8988T (cell line): ENCODE data around the gene CEACAM16.
"Not testable (repeated sequence)": the region's sequence is repeated elsewhere in the genome, so short reads cannot be mapped to it uniquely, and the experiment has no call there.

Source experiments
- DNase-seq: peaks from one replicate; pipeline ENCODE4 v3.0.0; 2011

CEACAM16 gene

GRCh38 chr19:44677019-44677811, 21.7 kb upstream of the CEACAM16 start:
- DNase-seq, result no peak

- no peak for DNase-seq
Observed at GRCh38 chr19:44680536-44680935, 18.4 kb upstream of the CEACAM16 start.

GRCh38 chr19:44681992-44682790, 16.8 kb upstream of the CEACAM16 start:
- DNase-seq, result no peak

GRCh38 chr19:44682807-44683206, 16.1 kb upstream of the CEACAM16 start:
- no peak for DNase-seq

GRCh38 chr19:44683434-44684210, 15.3 kb upstream of the CEACAM16 start:
- DNase-seq, result no peak

- DNase-seq, result not testable (repeated sequence)
Observed at GRCh38 chr19:44684396-44684795, 14.6 kb upstream of the CEACAM16 start.

GRCh38 chr19:44684892-44685863, 13.8 kb upstream of the CEACAM16 start:
- peak; percentile 35 for DNase-seq

- DNase-seq, result no peak
Observed at GRCh38 chr19:44685877-44686276, 13.1 kb upstream of the CEACAM16 start.

- DNase-seq, result no peak
Observed at GRCh38 chr19:44686896-44687295, 12.1 kb upstream of the CEACAM16 start.

- no peak for DNase-seq
Observed at GRCh38 chr19:44687888-44688287, 11.1 kb upstream of the CEACAM16 start.

- peak; percentile 36 for DNase-seq
Observed at GRCh38 chr19:44689290-44690130, 9.4 kb upstream of the CEACAM16 start.

- no peak for DNase-seq
Observed at GRCh38 chr19:44690131-44690440, 8.9 kb upstream of the CEACAM16 start.

- DNase-seq, result no peak
Observed at GRCh38 chr19:44692379-44692721, 6.6 kb upstream of the CEACAM16 start.

- no peak for DNase-seq
Observed at GRCh38 chr19:44694184-44694579, 4.8 kb upstream of the CEACAM16 start.

- no peak for DNase-seq
Observed at GRCh38 chr19:44696939-44697669, 1.8 kb upstream of the CEACAM16 start.

- DNase-seq, result no peak
Observed at GRCh38 chr19:44697670-44698034, 1.3 kb upstream of the CEACAM16 start.

GRCh38 chr19:44700547-44700946, 1.6 kb downstream of the CEACAM16 start:
- no peak for DNase-seq

GRCh38 chr19:44701228-44701627, 2.3 kb downstream of the CEACAM16 start:
- no peak for DNase-seq

- no peak for DNase-seq
Observed at GRCh38 chr19:44702551-44703176, 3.7 kb downstream of the CEACAM16 start.

GRCh38 chr19:44703336-44704078, 4.6 kb downstream of the CEACAM16 start:
- no peak for DNase-seq
